A549 (cell line): ENCODE data around the gene ONECUT3. TPM values are rescaled to one million over a fixed set of nuclear protein-coding genes. Genes with fewer than 3 reads are reported as not detected.
"Not testable (repeated sequence)": the region's sequence is repeated elsewhere in the genome, so short reads cannot be mapped to it uniquely, and the experiment has no call there.

ENCODE experiments used
- ATAC-seq, 2 experiments: fragments of 200-7000 bp in 1 of 2; fragments of >200 bp in 1 of 2; cut with Nextera tagmentation in 1 of 2; cut with Tn5 transposase in 1 of 2; 3 replicates each; pipeline versions ENCODE4 v1.8.0 to v1.9.1; 2018 to 2020; ENCODE audit warnings: mild to moderate bottlenecking in 1 of 2, moderate library complexity in 1 of 2
- CTCF ChIA-PET: fragments of 300-600 bp; sonication (Branson Sonifier 250); formaldehyde crosslinking; extraction: SDS; loops from one replicate; lab custom pipeline; 2021; ENCODE audit warnings: antibody characterized with exemption, inconsistent platforms; lab: Yijun Ruan, JAX
- POLR2A ChIA-PET: fragments of 350-600 bp; formaldehyde crosslinking; extraction: SDS; loops from one replicate; lab custom pipeline; 2021; ENCODE audit warnings: antibody characterized with exemption, inconsistent platforms; lab: Yijun Ruan, JAX
- DNase-seq, 2 experiments: peaks; one replicate each; pipeline versions ENCODE4 v3.0.0 to v3.0.0-alpha.2; 2011 to 2016; ENCODE audit warnings: low read depth in 1 of 2, low spot score in 1 of 2
- FAIRE-seq: peaks from 2 replicates; lab custom pipeline; 2011; peaks lifted over from hg19 to GRCh38; lab: Jason Lieb, UNC
- H3K27ac ChIP-seq, 2 experiments: fragments of >200 bp; sonication (Bioruptor Twin); formaldehyde crosslinking; 3 replicates each; pipeline ENCODE4 v1.5.1; 2016 to 2017
- H3K4me1 ChIP-seq: fragments of >200 bp; sonication (Bioruptor Twin); formaldehyde crosslinking; 3 replicates; pipeline ENCODE4 v1.6.1; 2016
- H3K4me2 ChIP-seq: fragments of >200 bp; sonication (Bioruptor Twin); formaldehyde crosslinking; 3 replicates; pipeline ENCODE4 v1.6.1; 2016
- H3K4me3 ChIP-seq: fragments of >200 bp; sonication (Bioruptor Twin); formaldehyde crosslinking; 3 replicates; pipeline ENCODE4 v1.5.1; 2016
- H3K9me3 ChIP-seq: fragments of >200 bp; sonication (Bioruptor Twin); formaldehyde crosslinking; 3 replicates; pipeline ENCODE4 v1.6.1; 2016
- CBX2 ChIP-seq: fragments of 200-600 bp; sonication (generic); IDR thresholded peaks from 2 replicates; pipeline ENCODE4 v1.6.1; 2016; ENCODE audit warnings: low read depth, mild to moderate bottlenecking, borderline replicate concordance
- EHF ChIP-seq: fragments of 250-450 bp; sonication (Bioruptor Pico); IDR thresholded peaks from 2 replicates; pipeline ENCODE4 v1.5.0; 2020; ENCODE audit warnings: mild to moderate bottlenecking
- EHMT2 ChIP-seq: fragments of 200-600 bp; sonication (generic); IDR thresholded peaks from 2 replicates; pipeline ENCODE4 v1.6.1; 2016; ENCODE audit warnings: antibody characterized with exemption, low read depth, mild to moderate bottlenecking, moderate library complexity
- EP300 ChIP-seq, 2 experiments: fragments of >200 bp; sonication (Bioruptor Twin); formaldehyde crosslinking; IDR thresholded peaks; 2 replicates in 1 of 2; 3 replicates in 1 of 2; pipeline ENCODE4 v1.6.1; 2016 to 2017
- GATA3 ChIP-seq: IDR thresholded peaks from 2 replicates; pipeline ENCODE4 v1.6.1; 2012; ENCODE audit warnings: borderline replicate concordance
- HEYL ChIP-seq: fragments of 250-450 bp; sonication (Bioruptor Pico); IDR thresholded peaks from 2 replicates; pipeline ENCODE4 v1.8.0; 2021; ENCODE audit warnings: mild to moderate bottlenecking, moderate library complexity
- HOXB5 ChIP-seq: fragments of 250-450 bp; sonication (Bioruptor Pico); IDR thresholded peaks from 2 replicates; pipeline ENCODE4 v1.5.0; 2020; ENCODE audit warnings: mild to moderate bottlenecking, moderate library complexity
- JUNB ChIP-seq: fragments of >200 bp; sonication (Bioruptor Twin); formaldehyde crosslinking; IDR thresholded peaks from 2 replicates; pipeline ENCODE4 v1.6.1; 2016
- KDM1A ChIP-seq: fragments of 200-600 bp; sonication (generic); IDR thresholded peaks from 2 replicates; pipeline ENCODE4 v1.6.1; 2016; ENCODE audit warnings: low read depth, mild to moderate bottlenecking
- MYC ChIP-seq: IDR thresholded peaks from 2 replicates; pipeline ENCODE4 v1.6.1; 2012; ENCODE audit warnings: mild to moderate bottlenecking, inconsistent platforms, low read length, improper control_type of control experiment, borderline replicate concordance
- NPAS2 ChIP-seq: fragments of 250-450 bp; sonication (Bioruptor Pico); IDR thresholded peaks from 2 replicates; pipeline ENCODE4 v1.8.0; 2022; ENCODE audit warnings: mild to moderate bottlenecking, moderate library complexity, borderline replicate concordance
- PHF8 ChIP-seq: fragments of 200-600 bp; sonication (generic); IDR thresholded peaks from 2 replicates; pipeline ENCODE4 v1.6.1; 2016; ENCODE audit warnings: low read depth, mild to moderate bottlenecking, antibody characterized with exemption, moderate library complexity, borderline replicate concordance
- RARB ChIP-seq: fragments of 250-450 bp; sonication (Bioruptor Pico); IDR thresholded peaks from 2 replicates; pipeline ENCODE4 v1.8.0; 2021; ENCODE audit warnings: mild to moderate bottlenecking, moderate library complexity
- RCOR1 ChIP-seq: fragments of 150-350 bp; IDR thresholded peaks from 2 replicates; pipeline ENCODE4 v1.6.1; 2014; ENCODE audit warnings: antibody characterized with exemption, low read length, low read depth
- REST ChIP-seq: fragments of 200-600 bp; sonication (generic); IDR thresholded peaks from 2 replicates; pipeline ENCODE4 v1.6.1; 2016; ENCODE audit warnings: antibody characterized with exemption, mild to moderate bottlenecking, moderate library complexity
- RFX5 ChIP-seq: fragments of 450-650 bp; IDR thresholded peaks from 2 replicates; pipeline ENCODE4 v1.7.1; 2014; ENCODE audit warnings: antibody characterized with exemption, mild to moderate bottlenecking, moderate library complexity
- SMC3 ChIP-seq: fragments of >200 bp; sonication (Bioruptor Twin); formaldehyde crosslinking; IDR thresholded peaks from 3 replicates; pipeline ENCODE4 v1.6.1; 2018; ENCODE audit warnings: inconsistent platforms
- TP53 ChIP-seq: fragments of 250-450 bp; sonication (Bioruptor Pico); IDR thresholded peaks from 2 replicates; pipeline ENCODE4 v1.5.0; 2021; ENCODE audit warnings: mild to moderate bottlenecking, moderate library complexity
- USF2 ChIP-seq: fragments of 450-650 bp; IDR thresholded peaks from 2 replicates; pipeline ENCODE4 v1.6.1; 2014; ENCODE audit warnings: antibody characterized with exemption
- ZC3H11A ChIP-seq: fragments of 450-650 bp; IDR thresholded peaks from 2 replicates; pipeline ENCODE4 v1.6.1; 2014; ENCODE audit warnings: antibody characterized with exemption, mild to moderate bottlenecking
- ZFP36 ChIP-seq: fragments of 450-650 bp; IDR thresholded peaks from 2 replicates; pipeline ENCODE4 v1.6.1; 2014; ENCODE audit warnings: borderline replicate concordance; ENCODE audit not compliant: partially characterized antibody
- ZNF302 ChIP-seq: fragments of 250-450 bp; sonication (Bioruptor Pico); IDR thresholded peaks from 2 replicates; pipeline ENCODE4 v1.9.0; 2021; ENCODE audit warnings: inconsistent platforms, mild to moderate bottlenecking, moderate library complexity
- WGBS: methylation state at CpG from one replicate; pipeline ENCODE4 v1.1.6; 2017; ENCODE audit errors: missing lambda C conversion rate; 5-methylcytosine and 5-hydroxymethylcytosine counted together
- polyA plus RNA-seq, 4 experiments: library from polyadenylated mRNA; depleted of rRNA in 3 of 4; stranded (reverse); fragments of >200 nt; fragmentation: RNase III in 1 of 4; extraction: RNeasy Plus Mini Kit Qiagen cat#74134 plus additional on column Dnase treatment in 1 of 4; gene quantifications; 2 replicates in 3 of 4; 3 replicates in 1 of 4; pipeline ENCODE4 v1.2.3, GENCODE V29; 2011 to 2017
- TF ChIP-seq, protein P1 (sequence below): IDR thresholded peaks from 2 replicates; pipeline ENCODE4 v1.6.1; 2012

Gene ONECUT3
- polyA plus RNA-seq, 2 of the 4 experiments (the other 2 are of a cell fraction) = 0.01 TPM; not detected in 1

DNA sequence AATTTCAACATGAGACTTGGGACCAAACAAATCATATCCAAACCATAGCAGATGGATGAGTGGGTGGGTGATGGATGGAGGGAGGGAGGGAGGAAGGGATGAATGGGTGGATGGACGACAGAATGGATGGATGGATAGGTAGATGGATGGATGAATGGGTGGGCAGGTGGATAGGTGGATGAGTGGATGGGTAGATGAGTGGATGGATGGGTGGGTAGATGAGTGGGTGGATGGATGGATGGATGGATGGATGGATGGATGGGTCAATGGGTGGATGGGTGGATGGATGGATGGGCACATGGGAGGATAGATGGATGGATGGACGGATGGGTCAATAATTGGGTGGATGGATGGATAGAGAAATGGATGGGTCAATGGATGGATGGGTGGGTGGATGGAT lies 47.9 kb upstream of the ONECUT3 start:
- ChIA-PET POLR2A (no interaction called here), CTCF (interaction anchor here (0.6 kb wide), 1 partner anchor 13 kb away, joined by 3 read pairs; no protein-coding TSS in a partner anchor)
- H3K4me3 ChIP-seq = no peak overlapping the region
- H3K27ac ChIP-seq = no peak overlapping the region
- no peak overlapping the region for H3K4me2 ChIP-seq
- no peak for DNase-seq
- peaks cover 2% of the 10 kb centered on the region; the same call in 1 of the 3 replicates for H3K9me3 ChIP-seq
- FAIRE-seq = no peak
- TF ChIP-seq SMC3 (no peak), MYC (no peak), HOXB5 (CRISPR knock-in tag) (no peak), NPAS2 (CRISPR knock-in tag) (no peak), KDM1A (no peak), EHF (no peak), GATA3 (no peak)
- TF ChIP-seq, protein P1, sequence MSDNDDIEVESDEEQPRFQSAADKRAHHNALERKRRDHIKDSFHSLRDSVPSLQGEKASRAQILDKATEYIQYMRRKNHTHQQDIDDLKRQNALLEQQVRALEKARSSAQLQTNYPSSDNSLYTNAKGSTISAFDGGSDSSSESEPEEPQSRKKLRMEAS = no peak
- no peak for ATAC-seq
- H3K4me1 ChIP-seq = no peaks in the 10 kb centered on the region
- WGBS = 24% methylated on average over 2 of the region's 2 CpGs

DNA sequence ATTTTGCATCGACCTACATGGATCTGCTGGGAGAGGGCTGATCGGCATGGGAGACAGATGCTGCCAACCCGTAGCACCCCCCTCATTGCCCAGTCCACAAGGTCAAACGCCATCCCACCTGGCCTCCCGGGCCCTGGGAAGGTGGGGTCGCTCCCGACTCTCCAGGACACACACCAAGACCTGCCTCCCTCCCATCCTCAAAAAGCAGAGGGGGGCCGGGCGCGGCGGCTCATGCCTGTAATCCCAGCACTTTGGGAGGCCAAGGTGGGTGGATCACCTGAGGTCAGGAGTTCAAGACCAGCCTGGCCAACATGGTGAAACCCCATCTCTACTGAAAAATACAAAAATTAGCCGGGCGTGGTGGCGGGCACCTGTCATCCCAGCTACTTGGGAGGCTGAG lies 46.7 kb upstream of the ONECUT3 start:
- CTCF ChIA-PET, H3K4me3 ChIP-seq, DNase-seq, H3K4me2 ChIP-seq, H3K27ac ChIP-seq, FAIRE-seq, ATAC-seq, H3K9me3 ChIP-seq, POLR2A ChIA-PET, H3K4me1 ChIP-seq: not testable (repeated sequence)
- 53% methylated on average over 9 of the region's 14 CpGs for WGBS

GRCh38 chr19:1707240-1707639 lies 46.1 kb upstream of the ONECUT3 start:
- FAIRE-seq (no peak), ATAC-seq (no peak), DNase-seq (no peak)
- Histone ChIP-seq H3K4me1 (no peaks in the 10 kb centered on the region), H3K4me3 (no peak overlapping the region), H3K4me2 (no peak overlapping the region), H3K27ac (no peak overlapping the region), H3K9me3 (peaks cover 2% of the 10 kb centered on the region; the same call in 1 of the 3 replicates)
- 24% methylated on average over 6 of the region's 6 CpGs for WGBS
- CTCF ChIA-PET = interaction anchor here (1.0 to 2.3 kb wide), 2 partner anchors 35 to 70 kb away, joined by 3 to 7 read pairs; no protein-coding TSS in a partner anchor
- POLR2A ChIA-PET = no interaction called here
- TF ChIP-seq CBX2 (no peak), ZNF302 (CRISPR knock-in tag) (no peak), RFX5 (no peak), USF2 (no peak), RCOR1 (no peak), REST (no peak), JUNB (no peak), ZFP36 (no peak), EP300 (IDR thresholded peaks at IDR 0.05) (no peak), PHF8 (no peak), MYC (no peak), TP53 (CRISPR knock-in tag) (no peak), KDM1A (no peak), HEYL (no peak), RARB (CRISPR knock-in tag) (no peak), EHMT2 (no peak), ZC3H11A (no peak)
